HepG2 (cell line): ENCODE results near the gene CCDC34. TPM values are rescaled to one million over a fixed set of nuclear protein-coding genes. Genes with fewer than 3 reads are reported as not detected.

Experiments
- ARID4A ChIP-seq: sonication (generic); formaldehyde crosslinking; IDR thresholded peaks from 2 replicates; pipeline ENCODE4 v1.5.0; 2020; ENCODE audit warnings: mild to moderate bottlenecking, missing genetic modification reagents, borderline replicate concordance
- HOXD1 ChIP-seq: sonication (generic); formaldehyde crosslinking; IDR thresholded peaks from 2 replicates; pipeline ENCODE4 v1.5.0; 2020; ENCODE audit warnings: missing genetic modification reagents
- MYC ChIP-seq: sonication (generic); formaldehyde crosslinking; IDR thresholded peaks from 2 replicates; pipeline ENCODE4 v1.9.0; 2021; ENCODE audit warnings: missing genetic modification reagents, borderline replicate concordance
- NKX3-1 ChIP-seq: sonication (generic); formaldehyde crosslinking; IDR thresholded peaks from 2 replicates; pipeline ENCODE4 v1.5.0; 2020; ENCODE audit warnings: missing genetic modification reagents
- ZNF362 ChIP-seq: sonication (generic); formaldehyde crosslinking; IDR thresholded peaks from 2 replicates; pipeline ENCODE4 v1.4.0; 2020; ENCODE audit warnings: missing genetic modification reagents, mild to moderate bottlenecking, borderline replicate concordance
- ZNF407 ChIP-seq: sonication (generic); formaldehyde crosslinking; IDR thresholded peaks from one replicate; pipeline ENCODE4 v1.5.1; 2020; ENCODE audit warnings: mild to moderate bottlenecking, missing genetic modification reagents; ENCODE audit errors: not compliant biosample characterization
- ZNF432 ChIP-seq: sonication (generic); formaldehyde crosslinking; IDR thresholded peaks from 2 replicates; pipeline ENCODE4 v1.5.0; 2020; ENCODE audit warnings: missing genetic modification reagents, mild to moderate bottlenecking, borderline replicate concordance
- polyA plus RNA-seq, 8 experiments: library from polyadenylated mRNA; depleted of rRNA in 3 of 8; stranded (reverse) in 7 of 8; unstranded in 1 of 8; fragments of >200 nt; fragmentation: Illumina TruSeq in 4 of 8; extraction: Trizol in 4 of 8; gene quantifications; 2 replicates each; pipeline versions ENCODE4 v1.2.1 to v1.2.3, GENCODE V29; 2011 to 2016; ENCODE audit warnings: low read depth in 4 of 8, missing spikeins in 1 of 8, mixed read lengths in 1 of 8; ENCODE audit not compliant: insufficient read depth in 1 of 8
- total RNA-seq, 5 experiments: library from RNA; depleted of rRNA; stranded (reverse); fragments of >200 nt; fragmentation: Illumina TruSeq; extraction: Trizol; gene quantifications; 2 replicates each; pipeline ENCODE4 v1.2.3, GENCODE V29; 2016; ENCODE audit warnings: low read depth in 1 of 5

The CCDC34 gene
- total and polyA plus RNA-seq, 2 of the 13 experiments (the other 11 are each of a cell fraction or from before 2014, with no cell fraction given), result 7.6 to 34.3 TPM

GRCh38 chr11:27362749-27363575, at the start of gene CCDC34 (continued):
- TF ChIP-seq ZNF407 (CRISPR knock-in tag) (peak; percentile 74), ZNF432 (CRISPR knock-in tag) (no peak), HOXD1 (CRISPR knock-in tag) (0 out of 2 replicates have a peak, but pooled peaks have one; percentile 49), ZNF362 (peak; percentile 55; the same call in 1 of the 2 replicates), ARID4A (CRISPR knock-in tag) (peak; percentile 99), NKX3-1 (CRISPR knock-in tag) (peak; percentile 83; the same call in 1 of the 2 replicates), MYC (peak; percentile 95)
